TTC549 (cell line): Measurements from ENCODE around the gene PPP1R9A.
A peak's percentile ranks its signal among the peaks of the same experiment; 100 is the strongest.
"Not testable (repeated sequence)": the region's sequence is repeated elsewhere in the genome, so short reads cannot be mapped to it uniquely, and the experiment has no call there.

ENCODE experiments used
- FAIRE-seq: peaks from 2 replicates; lab custom pipeline; 2012; peaks lifted over from hg19 to GRCh38; lab: Jason Lieb, UNC

PPP1R9A gene

GRCh38 chr7:94975336-94975735 is 67.9 kb downstream of the PPP1R9A start:
- no peak for FAIRE-seq

- FAIRE-seq, result no peak
These were observed 73.2 kb downstream of the PPP1R9A start for GRCh38 chr7:94980418-94981142.

GRCh38 chr7:94995921-94996320 is 88.5 kb downstream of the PPP1R9A start:
- no peak for FAIRE-seq

- FAIRE-seq, result no peak
These were observed 89.0 kb downstream of the PPP1R9A start for GRCh38 chr7:94996369-94996768.

- no peak for FAIRE-seq
These were observed 90.2 kb downstream of the PPP1R9A start for GRCh38 chr7:94997547-94997946.

GRCh38 chr7:94998266-94999068 is 91.1 kb downstream of the PPP1R9A start:
- no peak for FAIRE-seq

GRCh38 chr7:94999069-94999351 is 91.6 kb downstream of the PPP1R9A start:
- no peak for FAIRE-seq

- FAIRE-seq, result not testable (repeated sequence)
These were observed 92.2 kb downstream of the PPP1R9A start for GRCh38 chr7:94999601-95000000.

GRCh38 chr7:95001258-95001657 is 93.9 kb downstream of the PPP1R9A start:
- FAIRE-seq, result no peak

- FAIRE-seq, result no peak
These were observed 94.6 kb downstream of the PPP1R9A start for GRCh38 chr7:95001815-95002561.

GRCh38 chr7:95002775-95003174 is 95.4 kb downstream of the PPP1R9A start:
- FAIRE-seq, result no peak

GRCh38 chr7:95004618-95005247 is 97.3 kb downstream of the PPP1R9A start:
- FAIRE-seq, result no peak

- FAIRE-seq, result no peak
These were observed 98.6 kb downstream of the PPP1R9A start for GRCh38 chr7:95006010-95006409.

GRCh38 chr7:95008773-95009172 is 101.4 kb downstream of the PPP1R9A start:
- not testable (repeated sequence) for FAIRE-seq

- FAIRE-seq, result peak; percentile 3
These were observed 103.9 kb downstream of the PPP1R9A start for GRCh38 chr7:95011146-95011928.

GRCh38 chr7:95011995-95012394 is 104.6 kb downstream of the PPP1R9A start:
- FAIRE-seq, result no peak

- no peak for FAIRE-seq
These were observed 110.6 kb downstream of the PPP1R9A start for GRCh38 chr7:95018021-95018420.

- FAIRE-seq, result no peak
These were observed 118.6 kb downstream of the PPP1R9A start for GRCh38 chr7:95026018-95026417.

- FAIRE-seq, result no peak
These were observed 119.2 kb downstream of the PPP1R9A start for GRCh38 chr7:95026421-95027072.

GRCh38 chr7:95027234-95027872 is 120.0 kb downstream of the PPP1R9A start:
- FAIRE-seq, result no peak

GRCh38 chr7:95028683-95029082 is 121.3 kb downstream of the PPP1R9A start:
- no peak for FAIRE-seq
